Measurements from ENCODE around the gene ENTR1. TPM values are rescaled to one million over a fixed set of nuclear protein-coding genes. Genes with fewer than 3 reads are reported as not detected.

Gene ENTR1
- total RNA-seq, 5 donors from 2014 or later (not counting 1 experiment from before 2014, with no cell fraction given), result 57.7 to 103 (median 95.6) TPM

DNA sequence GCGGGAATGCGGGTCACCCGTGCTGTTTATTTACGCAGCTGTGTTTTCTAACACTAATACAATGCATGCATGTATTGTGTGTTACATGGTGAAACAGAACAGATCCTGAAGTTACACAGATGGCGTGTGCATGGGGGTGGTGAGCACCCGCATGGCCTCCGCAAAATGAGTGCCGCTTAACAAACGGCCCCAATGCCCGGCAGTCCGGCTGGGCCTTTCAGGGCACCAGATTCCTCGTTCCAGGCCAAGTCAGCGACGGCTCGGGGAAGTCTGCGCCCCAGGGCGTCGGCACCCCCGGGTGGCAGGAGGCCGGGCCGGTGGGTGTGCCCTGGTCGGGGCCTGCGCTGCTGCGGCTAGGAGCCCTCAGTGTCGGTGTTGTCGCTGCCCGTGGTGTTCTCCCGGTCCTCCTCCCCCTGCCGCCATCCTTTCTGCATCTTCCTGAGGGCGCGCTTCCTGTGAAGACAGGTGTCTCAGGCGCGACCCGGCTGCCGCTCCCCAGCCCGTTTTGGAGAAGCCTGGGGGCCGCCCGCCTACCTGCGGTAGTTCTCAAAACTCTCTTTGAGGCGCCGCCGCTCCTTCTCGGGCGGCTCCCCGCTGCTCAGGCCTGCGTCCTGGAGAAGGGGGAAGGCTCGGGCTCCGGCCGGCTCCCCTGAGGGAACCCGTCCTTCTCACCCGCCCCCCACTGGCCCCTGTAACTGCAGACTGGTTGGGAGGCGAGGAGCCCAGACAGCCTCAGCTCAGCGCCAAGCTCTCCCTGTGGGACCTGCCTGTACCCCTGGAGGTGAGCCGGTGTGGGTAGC is 46.3 kb downstream of the ENTR1 start:
- WGBS (ENCODE audit: insufficient coverage), result 63% methylated on average over 38 of the region's 54 CpGs
- Mint-ChIP-seq H3K27me3 (no peaks in the 10 kb centered on the region), H3K4me1 (peaks cover 4 to 8% (median 4%) of the 10 kb centered on the region in 3 donors), H3K9me3 (no peaks in the 10 kb centered on the region), H3K4me3 (peak overlapping the region; percentile 43 to 74 (median 46)), H3K27ac (peak overlapping the region in 1 of 2 donors; percentile 39), H3K36me3 (no peaks in the 10 kb centered on the region)
- Histone ChIP-seq H3K4me3 (ENCODE audit: control insufficient read depth in 1 of 2, extremely low read depth in 1 of 2, low read length in 1 of 2) (no peak overlapping the region), H3K9me3 (no peaks in the 10 kb centered on the region), H3K36me3 (ENCODE audit: control insufficient read depth in 2 of 2, extremely low read depth in 1 of 2, insufficient read depth in 1 of 2, low read length in 1 of 2) (peaks cover 0 to 7% of the 10 kb centered on the region in 2 donors), H3K4me1 (ENCODE audit: control insufficient read depth in 1 of 2, extremely low read depth in 1 of 2, insufficient read depth in 2 of 2, low read length in 2 of 2) (peaks cover 0 to 16% of the 10 kb centered on the region in 2 experiments), H3K27me3 (replicated peaks in 1 of 2; ENCODE audit: control insufficient read depth in 2 of 2, extremely low read depth in 1 of 2, insufficient read depth in 2 of 2, low read length in 1 of 2) (peaks cover 0 to 13% of the 10 kb centered on the region in 2 experiments), H3K27ac (ENCODE audit: low read length) (no peak overlapping the region)
- peak in 1 of 35 experiments; percentile 17 for DNase-seq
- ATAC-seq (replicated peaks in 1 of 4), result no peak
- CTCF ChIA-PET, result interaction anchor here (0.5 to 0.9 kb wide), 2 partner anchors 10 to 1552 kb away, joined by 3 read pairs; no protein-coding TSS in a partner anchor
- POLR2A ChIA-PET, result no interaction called here

DNA sequence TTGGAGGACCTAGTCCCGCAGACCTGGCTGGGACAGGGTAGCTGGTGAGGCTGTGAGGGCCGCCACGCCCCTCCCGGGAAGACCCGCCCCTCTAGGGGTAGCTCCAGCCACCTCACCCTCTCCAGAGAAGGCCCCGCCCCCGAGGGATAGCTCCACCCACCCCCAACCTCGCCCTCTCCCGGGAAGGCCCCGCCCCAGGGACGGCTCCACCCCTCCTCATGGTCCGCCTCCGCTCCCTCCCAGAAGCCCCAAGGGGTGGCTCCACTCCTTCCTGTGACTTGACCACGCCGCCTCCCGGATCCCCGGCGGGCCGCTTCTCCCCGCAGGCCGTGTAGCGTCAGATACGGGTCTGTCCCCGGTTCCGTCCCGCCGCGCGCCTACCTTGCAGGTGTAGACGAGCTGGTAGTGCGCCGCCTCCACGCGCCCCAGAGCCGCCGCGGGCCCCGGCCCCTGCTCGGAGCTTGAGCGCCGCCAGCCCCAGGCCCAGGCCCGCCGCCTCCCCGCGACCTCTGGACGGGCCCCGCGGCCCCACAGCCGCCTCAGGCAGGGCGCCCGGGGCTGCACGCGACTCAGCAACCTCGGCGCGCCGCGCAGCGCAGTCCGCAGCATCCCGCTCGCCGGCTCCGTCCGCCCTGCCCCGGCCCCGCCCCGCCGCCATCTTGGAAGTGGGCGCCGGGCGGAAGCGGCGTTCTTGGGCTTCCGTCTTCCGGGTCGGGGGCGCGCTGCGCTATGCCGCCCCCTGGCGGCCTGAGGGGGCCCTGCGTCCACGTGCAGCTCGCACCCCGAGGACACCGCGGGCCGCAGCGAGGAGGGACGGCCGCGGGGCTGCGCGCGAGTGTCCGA is 47.1 kb downstream of the ENTR1 start, which contains the start of gene DNLZ:
Gene DNLZ (minus strand): TSS at position 639 of the 843 bp plus-strand sequence. CDS start 30 bp downstream, at position 609.
- Mint-ChIP-seq H3K27ac (peak within 1 kb of the TSS; percentile 79 to 80), H3K4me1 (peaks cover 4 to 8% (median 4%) of the 10 kb centered on the region in 3 donors), H3K9me3 (no peaks in the 10 kb centered on the region), H3K36me3 (no peaks in the 10 kb centered on the region), H3K27me3 (no peaks in the 10 kb centered on the region), H3K4me3 (peak within 1 kb of the TSS; percentile 74 to 85 (median 83))
- peak within 1 kb of the TSS; percentile 62 to 75 for H3K4me3 ChIP-seq (ENCODE audit: control insufficient read depth in 1 of 2, extremely low read depth in 1 of 2, low read length in 1 of 2)
- POLR2A ChIA-PET, result interaction anchor here in 1 of 2 donors (0.7 kb wide), 1 partner anchor 56 kb away, joined by 3 read pairs; no protein-coding TSS in a partner anchor
- peaks cover 3 to 10% of the 10 kb centered on the region in 2 donors for H3K36me3 ChIP-seq (ENCODE audit: control insufficient read depth in 2 of 2, extremely low read depth in 1 of 2, insufficient read depth in 1 of 2, low read length in 1 of 2)
- peaks cover 0 to 16% of the 10 kb centered on the region in 2 experiments for H3K4me1 ChIP-seq (ENCODE audit: control insufficient read depth in 1 of 2, extremely low read depth in 1 of 2, insufficient read depth in 2 of 2, low read length in 2 of 2)
- H3K27me3 ChIP-seq (replicated peaks in 1 of 2; ENCODE audit: control insufficient read depth in 2 of 2, extremely low read depth in 1 of 2, insufficient read depth in 2 of 2, low read length in 1 of 2), result peaks cover 0 to 13% of the 10 kb centered on the region in 2 experiments
- ATAC-seq (replicated peaks in 1 of 4), result peak; percentile 86 to 87 (median 86)
- no peaks in the 10 kb centered on the region for H3K9me3 ChIP-seq
- H3K27ac ChIP-seq (ENCODE audit: low read length), result peak within 1 kb of the TSS; percentile 65
- CTCF ChIA-PET, result interaction anchor here (0.5 to 1.0 kb wide), 4 partner anchors 9 to 1553 kb away, joined by 3 to 7 read pairs (median 4); no protein-coding TSS in a partner anchor
- WGBS (ENCODE audit: insufficient coverage), result under 1% methylated on average over 84 of the region's 97 CpGs
- peak; percentile 68 to 94 (median 83) for DNase-seq

DNA sequence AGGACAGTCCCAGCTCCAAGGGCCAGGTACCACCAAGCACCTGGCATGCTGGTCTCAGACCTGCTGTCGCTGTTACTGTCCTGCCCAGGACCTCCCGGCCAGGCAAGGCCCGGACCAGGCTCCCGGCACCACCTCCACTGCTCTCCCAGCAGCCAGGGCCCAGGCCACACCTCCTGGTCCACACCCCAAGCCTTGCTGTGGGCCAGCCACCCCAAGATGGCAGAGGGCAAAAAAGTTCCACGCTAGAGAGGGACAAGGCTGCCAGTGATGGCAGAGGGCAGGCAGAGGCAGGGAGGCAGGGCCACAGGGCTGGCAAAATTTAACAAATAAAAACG is 48.0 kb downstream of the ENTR1 start:
- 90% methylated on average over 2 of the region's 6 CpGs for WGBS (ENCODE audit: insufficient coverage)
- Mint-ChIP-seq H3K4me1 (peaks cover 4 to 8% (median 4%) of the 10 kb centered on the region in 3 donors), H3K36me3 (no peaks in the 10 kb centered on the region), H3K9me3 (no peaks in the 10 kb centered on the region), H3K27me3 (no peaks in the 10 kb centered on the region), H3K4me3 (peak overlapping the region; percentile 74 to 85 (median 83)), H3K27ac (peak overlapping the region in 1 of 2 donors; percentile 80)
- ATAC-seq (replicated peaks in 1 of 4) (no peak), DNase-seq (no peak)
- peaks cover 0 to 13% of the 10 kb centered on the region in 2 experiments for H3K27me3 ChIP-seq (replicated peaks in 1 of 2; ENCODE audit: control insufficient read depth in 2 of 2, extremely low read depth in 1 of 2, insufficient read depth in 2 of 2, low read length in 1 of 2)
- H3K4me1 ChIP-seq (ENCODE audit: control insufficient read depth in 1 of 2, extremely low read depth in 1 of 2, insufficient read depth in 2 of 2, low read length in 2 of 2), result peaks cover 0 to 16% of the 10 kb centered on the region in 2 experiments
- POLR2A ChIA-PET, result no interaction called here
- H3K36me3 ChIP-seq (ENCODE audit: control insufficient read depth in 2 of 2, extremely low read depth in 1 of 2, insufficient read depth in 1 of 2, low read length in 1 of 2), result peaks cover 4 to 10% of the 10 kb centered on the region in 2 donors
- H3K27ac ChIP-seq (ENCODE audit: low read length), result peak overlapping the region; percentile 65
- CTCF ChIA-PET, result interaction anchor here in 1 of 2 donors (1.0 kb wide), 1 partner anchor 273 kb away, joined by 7 read pairs; no protein-coding TSS in a partner anchor
- no peak overlapping the region for H3K4me3 ChIP-seq (ENCODE audit: control insufficient read depth in 1 of 2, extremely low read depth in 1 of 2, low read length in 1 of 2)
- no peaks in the 10 kb centered on the region for H3K9me3 ChIP-seq

DNA sequence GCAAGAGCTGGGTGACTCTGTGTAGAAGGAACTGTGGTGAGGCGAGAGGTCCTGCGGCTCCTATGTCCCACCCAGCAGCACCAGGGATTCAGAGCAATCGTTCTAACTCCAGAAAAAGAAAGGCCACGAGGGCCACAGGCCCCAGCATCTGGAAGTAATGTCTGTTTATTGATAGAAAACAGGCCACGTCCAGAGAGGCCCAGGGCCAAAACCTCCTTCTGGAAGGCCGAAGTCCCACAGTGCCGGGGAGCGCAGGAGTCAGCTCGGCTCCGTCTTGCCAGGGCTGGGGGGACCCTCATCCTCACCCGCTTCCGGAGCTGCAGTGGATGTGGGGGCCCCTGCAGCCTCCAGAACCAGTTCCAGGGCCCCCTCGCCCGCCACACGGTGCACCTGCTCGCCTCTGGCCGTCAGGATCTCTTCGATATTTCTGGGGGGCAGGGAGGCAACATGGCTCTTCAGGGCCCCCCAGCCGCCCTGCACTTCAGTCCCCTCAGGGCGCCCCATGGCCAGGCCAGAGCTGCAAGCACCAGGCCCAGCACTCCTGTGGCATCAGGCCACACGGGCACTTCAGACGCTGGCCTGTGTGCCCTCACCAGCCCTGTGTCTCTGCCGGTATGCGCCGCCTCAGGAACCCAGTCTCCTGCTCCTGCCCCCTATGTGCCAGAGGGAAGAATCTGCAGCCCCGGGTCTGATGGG is 48.5 kb downstream of the ENTR1 start:
- DNase-seq, result no peak
- Histone ChIP-seq H3K4me3 (ENCODE audit: control insufficient read depth in 1 of 2, extremely low read depth in 1 of 2, low read length in 1 of 2) (no peak overlapping the region), H3K27me3 (replicated peaks in 1 of 2; ENCODE audit: control insufficient read depth in 2 of 2, extremely low read depth in 1 of 2, insufficient read depth in 2 of 2, low read length in 1 of 2) (peaks cover 0 to 12% of the 10 kb centered on the region in 2 experiments), H3K27ac (ENCODE audit: low read length) (no peak overlapping the region), H3K4me1 (ENCODE audit: control insufficient read depth in 1 of 2, extremely low read depth in 1 of 2, insufficient read depth in 2 of 2, low read length in 2 of 2) (peaks cover 0 to 16% of the 10 kb centered on the region in 2 experiments), H3K36me3 (ENCODE audit: control insufficient read depth in 2 of 2, extremely low read depth in 1 of 2, insufficient read depth in 1 of 2, low read length in 1 of 2) (peaks cover 4 to 10% of the 10 kb centered on the region in 2 donors), H3K9me3 (no peaks in the 10 kb centered on the region)
- peak overlapping the region in 1 of 2 donors; percentile 80 for H3K27ac Mint-ChIP-seq
- ChIA-PET CTCF (no interaction called here), POLR2A (no interaction called here)
- no peaks in the 10 kb centered on the region for H3K9me3 Mint-ChIP-seq
- H3K4me1 Mint-ChIP-seq, result peaks cover 4 to 8% (median 4%) of the 10 kb centered on the region in 3 donors
- H3K4me3 Mint-ChIP-seq, result peak overlapping the region in 2 of 3 donors; percentile 13 to 85
- WGBS (ENCODE audit: insufficient coverage), result 91% methylated on average over 25 of the region's 26 CpGs
- no peak for ATAC-seq (replicated peaks in 1 of 4)
- no peaks in the 10 kb centered on the region for H3K27me3 Mint-ChIP-seq
- H3K36me3 Mint-ChIP-seq, result no peaks in the 10 kb centered on the region

DNA sequence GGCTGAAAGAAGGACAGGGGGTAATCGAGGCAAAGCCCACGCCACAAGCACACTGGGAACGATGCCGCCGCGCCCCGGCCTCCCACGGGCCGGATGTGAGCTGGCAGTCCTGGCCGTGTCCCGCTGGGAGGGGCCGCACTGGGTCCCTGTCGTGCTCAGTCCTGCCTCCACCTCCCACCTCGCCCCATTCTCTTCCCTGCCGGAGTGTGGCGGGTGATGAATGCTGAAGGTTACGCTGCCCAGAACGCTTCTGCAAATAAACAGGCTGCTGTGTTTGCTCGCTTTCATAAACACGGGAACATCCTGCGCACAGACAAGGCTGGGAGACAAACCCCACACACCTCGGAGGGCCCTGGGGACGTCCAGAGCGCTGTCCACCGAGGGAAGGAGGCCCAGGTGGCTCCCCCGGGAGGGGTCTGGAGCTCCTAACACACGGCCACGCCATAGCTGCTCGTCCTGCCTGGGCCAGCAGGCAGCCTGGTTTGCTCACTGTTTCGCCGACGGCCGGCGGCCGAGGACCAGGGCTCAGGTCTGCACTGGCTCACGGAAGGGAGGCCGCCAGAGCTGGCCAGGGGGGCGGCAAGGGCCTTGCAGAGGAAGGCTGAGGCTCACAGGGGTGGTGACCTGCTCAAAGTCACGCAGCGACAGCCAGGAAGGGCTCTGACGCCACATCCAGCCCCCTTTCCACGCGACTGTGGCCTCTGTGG is 49.2 kb downstream of the ENTR1 start:
- DNase-seq (no peak), ATAC-seq (replicated peaks in 1 of 4) (no peak)
- ChIA-PET CTCF (no interaction called here), POLR2A (no interaction called here)
- Mint-ChIP-seq H3K4me1 (peaks cover 4 to 8% (median 4%) of the 10 kb centered on the region in 3 donors), H3K27me3 (no peaks in the 10 kb centered on the region), H3K36me3 (no peaks in the 10 kb centered on the region), H3K9me3 (no peaks in the 10 kb centered on the region), H3K27ac (no peak overlapping the region), H3K4me3 (peak overlapping the region in 1 of 3 donors; percentile 13)
- Histone ChIP-seq H3K9me3 (no peaks in the 10 kb centered on the region), H3K4me3 (ENCODE audit: control insufficient read depth in 1 of 2, extremely low read depth in 1 of 2, low read length in 1 of 2) (no peak overlapping the region), H3K27me3 (replicated peaks in 1 of 2; ENCODE audit: control insufficient read depth in 2 of 2, extremely low read depth in 1 of 2, insufficient read depth in 2 of 2, low read length in 1 of 2) (peaks cover 0 to 10% of the 10 kb centered on the region in 2 experiments), H3K4me1 (ENCODE audit: control insufficient read depth in 1 of 2, extremely low read depth in 1 of 2, insufficient read depth in 2 of 2, low read length in 2 of 2) (peaks cover 0 to 16% of the 10 kb centered on the region in 2 experiments), H3K27ac (ENCODE audit: low read length) (no peak overlapping the region), H3K36me3 (ENCODE audit: control insufficient read depth in 2 of 2, extremely low read depth in 1 of 2, insufficient read depth in 1 of 2, low read length in 1 of 2) (peaks cover 9 to 10% of the 10 kb centered on the region in 2 donors)
- 96% methylated on average over 38 of the region's 43 CpGs for WGBS (ENCODE audit: insufficient coverage)
